ENCODE data around the gene RAP1GAP2. TPM values are rescaled to one million over a fixed set of nuclear protein-coding genes. Genes with fewer than 3 reads are reported as not detected.

The RAP1GAP2 gene
- polyA plus RNA-seq, 3 donors: 1.5 to 48.4 (median 6.1) TPM

DNA sequence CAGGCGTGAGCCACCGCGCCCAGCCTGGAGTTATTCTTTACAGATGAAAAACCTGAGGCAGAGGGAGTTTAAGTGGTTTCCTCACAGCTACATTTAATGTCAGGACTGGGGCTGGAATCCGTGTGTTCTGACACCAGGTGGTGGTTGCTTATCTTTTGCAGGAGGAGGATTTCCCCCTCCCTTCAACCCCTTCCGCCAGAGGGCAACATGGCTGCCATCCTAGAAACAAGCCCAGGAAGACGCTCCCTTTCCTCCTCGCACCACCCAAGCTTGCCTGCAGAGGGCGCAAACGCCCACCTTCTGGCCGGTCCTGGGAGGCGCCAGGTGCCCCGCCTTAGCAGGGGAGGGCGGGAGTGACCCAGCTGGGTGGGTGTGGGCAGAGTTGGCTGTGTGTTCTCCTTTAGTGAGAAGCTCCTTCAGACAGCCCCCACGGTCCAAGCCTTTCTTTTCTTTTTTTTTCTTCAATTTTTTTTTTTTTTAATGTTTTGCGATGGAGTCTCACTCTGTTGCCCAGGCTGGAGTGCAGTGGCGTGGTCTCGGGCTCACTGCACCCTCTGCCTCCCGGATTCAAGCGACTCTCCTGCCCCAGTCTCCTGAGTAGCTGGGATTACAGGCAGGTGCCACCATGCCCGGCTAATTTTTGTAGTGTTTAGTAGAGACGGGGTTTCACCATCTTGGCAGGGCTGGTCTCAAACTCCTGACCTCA lies 9.9 kb upstream of the RAP1GAP2 start:
- Mint-ChIP-seq H3K36me3 (no peaks in the 10 kb centered on the region), H3K4me1 (peaks cover 40% of the 10 kb centered on the region), H3K9me3 (peaks cover 0 to 6% (median 0%) of the 10 kb centered on the region in 7 donors), H3K27ac (peak overlapping the region in 5 of 7 donors; percentile 6 to 78 (median 32)), H3K4me3 (peak overlapping the region; percentile 60 to 67), H3K27me3 (ENCODE audit: low read depth in 3 of 3) (peaks cover 0 to 5% (median 2%) of the 10 kb centered on the region in 3 donors)
- Histone ChIP-seq H3K9me3 (replicated peaks in 1 of 2; ENCODE audit: control insufficient read depth in 1 of 2, insufficient read depth in 1 of 2, low read length in 2 of 2) (peaks cover 0 to 4% of the 10 kb centered on the region in 2 donors), H3K79me2 (ENCODE audit: insufficient read depth, low read length) (peaks cover 4% of the 10 kb centered on the region), H3K9ac (ENCODE audit: insufficient read depth, low read length, poor library complexity, severe bottlenecking) (no peak overlapping the region), H3K4me3 (replicated peaks in 1 of 3; ENCODE audit: low read depth in 2 of 3, low read length in 3 of 3) (peak overlapping the region in 1 of 3 experiments; percentile 51), H3K4me1 (ENCODE audit: control insufficient read depth in 1 of 2, insufficient read depth in 2 of 2, low read length in 2 of 2) (peaks cover 36 to 45% of the 10 kb centered on the region in 2 donors), H3K4me2 (replicated peaks; ENCODE audit: extremely low read depth, low read length, poor library complexity, severe bottlenecking) (peak overlapping the region; percentile 57), H4K20me1 (ENCODE audit: insufficient read depth, low read length) (no peaks in the 10 kb centered on the region), H3K36me3 (replicated peaks in 1 of 2; ENCODE audit: control insufficient read depth in 1 of 2, insufficient read depth in 2 of 2, low read length in 2 of 2) (no peaks in the 10 kb centered on the region), H3K27me3 (ENCODE audit: control insufficient read depth in 2 of 2, insufficient read depth in 2 of 2, low read length in 2 of 2) (no peaks in the 10 kb centered on the region), H3K27ac (ENCODE audit: low read depth in 1 of 2, low read length in 2 of 2) (no peak overlapping the region), H2AFZ (ENCODE audit: insufficient read depth, low read depth, low read length, poor library complexity, severe bottlenecking) (peak overlapping the region; percentile 61)
- intact Hi-C loops (cut with micrococcal nuclease): loop anchor here in 1 of 2 donors (5.0 to 10.0 kb wide), 3 partner anchors 41 to 216 kb away; no protein-coding TSS in a partner anchor
- TF ChIP-seq, protein P1, sequence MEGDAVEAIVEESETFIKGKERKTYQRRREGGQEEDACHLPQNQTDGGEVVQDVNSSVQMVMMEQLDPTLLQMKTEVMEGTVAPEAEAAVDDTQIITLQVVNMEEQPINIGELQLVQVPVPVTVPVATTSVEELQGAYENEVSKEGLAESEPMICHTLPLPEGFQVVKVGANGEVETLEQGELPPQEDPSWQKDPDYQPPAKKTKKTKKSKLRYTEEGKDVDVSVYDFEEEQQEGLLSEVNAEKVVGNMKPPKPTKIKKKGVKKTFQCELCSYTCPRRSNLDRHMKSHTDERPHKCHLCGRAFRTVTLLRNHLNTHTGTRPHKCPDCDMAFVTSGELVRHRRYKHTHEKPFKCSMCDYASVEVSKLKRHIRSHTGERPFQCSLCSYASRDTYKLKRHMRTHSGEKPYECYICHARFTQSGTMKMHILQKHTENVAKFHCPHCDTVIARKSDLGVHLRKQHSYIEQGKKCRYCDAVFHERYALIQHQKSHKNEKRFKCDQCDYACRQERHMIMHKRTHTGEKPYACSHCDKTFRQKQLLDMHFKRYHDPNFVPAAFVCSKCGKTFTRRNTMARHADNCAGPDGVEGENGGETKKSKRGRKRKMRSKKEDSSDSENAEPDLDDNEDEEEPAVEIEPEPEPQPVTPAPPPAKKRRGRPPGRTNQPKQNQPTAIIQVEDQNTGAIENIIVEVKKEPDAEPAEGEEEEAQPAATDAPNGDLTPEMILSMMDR (IDR thresholded peaks at IDR 0.05): peak; percentile 93
- WGBS (ENCODE audit: insufficient coverage): 53% methylated on average over 6 of the region's 21 CpGs
- peak; percentile 90 to 91 (median 90) for DNase-seq

DNA sequence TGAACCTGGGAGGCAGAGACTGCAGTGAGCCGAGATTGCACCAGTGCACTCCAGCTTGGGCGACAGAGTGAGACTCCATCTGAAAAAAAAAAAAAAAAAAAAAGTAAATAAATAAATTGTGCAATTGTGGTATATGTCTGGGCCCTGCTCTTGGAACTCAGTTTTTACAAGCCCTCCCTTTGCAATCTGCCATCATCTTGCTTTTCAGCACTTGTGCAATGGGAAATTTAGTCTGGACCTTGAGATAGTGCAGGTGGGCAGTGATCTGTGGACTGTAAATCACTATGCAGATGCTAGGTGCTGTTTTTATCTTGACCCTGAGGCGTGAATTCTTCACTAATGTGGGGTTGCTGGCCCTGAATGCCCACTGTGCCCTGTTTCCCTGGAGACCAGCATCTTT lies 6.5 kb upstream of the RAP1GAP2 start:
- H4K20me1 ChIP-seq (ENCODE audit: insufficient read depth, low read length): no peaks in the 10 kb centered on the region
- no peak overlapping the region for H3K9ac ChIP-seq (ENCODE audit: insufficient read depth, low read length, poor library complexity, severe bottlenecking)
- TF ChIP-seq, protein P1 (IDR thresholded peaks at IDR 0.05): no peak
- 0% methylated on average over 1 of the region's 3 CpGs for WGBS (ENCODE audit: insufficient coverage)
- H3K4me1 ChIP-seq (ENCODE audit: control insufficient read depth in 1 of 2, insufficient read depth in 2 of 2, low read length in 2 of 2): peaks cover 68 to 78% of the 10 kb centered on the region in 2 donors
- Mint-ChIP-seq H3K4me1 (peaks cover 66% of the 10 kb centered on the region), H3K4me3 (no peak overlapping the region), H3K27ac (peak overlapping the region in 4 of 7 donors; percentile 45 to 97 (median 62)), H3K36me3 (no peaks in the 10 kb centered on the region), H3K9me3 (no peaks in the 10 kb centered on the region), H3K27me3 (ENCODE audit: low read depth in 3 of 3) (no peaks in the 10 kb centered on the region)
- no peaks in the 10 kb centered on the region for H3K27me3 ChIP-seq (ENCODE audit: control insufficient read depth in 2 of 2, insufficient read depth in 2 of 2, low read length in 2 of 2)
- no peak overlapping the region for H3K4me2 ChIP-seq (replicated peaks; ENCODE audit: extremely low read depth, low read length, poor library complexity, severe bottlenecking)
- H3K36me3 ChIP-seq (replicated peaks in 1 of 2; ENCODE audit: control insufficient read depth in 1 of 2, insufficient read depth in 2 of 2, low read length in 2 of 2): no peaks in the 10 kb centered on the region
- no peak overlapping the region for H2AFZ ChIP-seq (ENCODE audit: insufficient read depth, low read depth, low read length, poor library complexity, severe bottlenecking)
- DNase-seq: no peak
- H3K79me2 ChIP-seq (ENCODE audit: insufficient read depth, low read length): peaks cover 23% of the 10 kb centered on the region
- H3K4me3 ChIP-seq (replicated peaks in 1 of 3; ENCODE audit: low read depth in 2 of 3, low read length in 3 of 3): no peak overlapping the region
- H3K27ac ChIP-seq (ENCODE audit: low read depth in 1 of 2, low read length in 2 of 2): no peak overlapping the region
- H3K9me3 ChIP-seq (replicated peaks in 1 of 2; ENCODE audit: control insufficient read depth in 1 of 2, insufficient read depth in 1 of 2, low read length in 2 of 2): no peaks in the 10 kb centered on the region
- intact Hi-C loops (cut with micrococcal nuclease): loop anchor here (5.0 to 10.0 kb wide), 5 partner anchors 38 to 215 kb away; no protein-coding TSS in a partner anchor

Data from CD14-positive monocyte (primary cell).